Measurements from ENCODE around the gene GNAQ. TPM values are rescaled to one million over a fixed set of nuclear protein-coding genes. Genes with fewer than 3 reads are reported as not detected.

GNAQ gene
- total RNA-seq, 1 experiment from 2014 or later = 28.7 TPM

DNA sequence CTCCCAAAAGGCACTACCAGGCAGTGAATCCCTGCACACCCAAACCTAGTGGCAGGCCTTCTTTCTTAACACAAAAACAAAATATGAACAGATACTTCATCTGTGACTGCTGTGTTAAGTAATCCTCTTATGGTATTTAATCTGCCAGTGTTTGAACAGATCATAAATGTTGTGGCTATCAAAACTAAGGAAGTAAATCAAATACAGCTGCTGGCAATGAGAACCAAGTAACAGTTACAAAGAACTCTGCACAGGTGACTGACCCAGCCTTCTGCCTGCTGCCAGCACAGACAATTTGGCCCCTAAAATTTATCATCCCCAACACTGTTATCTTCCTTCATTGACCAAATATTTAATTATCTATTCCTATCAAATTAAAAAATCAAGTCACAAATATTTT lies 78.0 kb downstream of the GNAQ start:
- ChIA-PET POLR2A (no interaction called here), RAD21 (ENCODE audit: low non-redundant PET in 1 of 2, low total read pairs in 2 of 2, uncharacterized antibody in 2 of 2, unreplicated experiment in 2 of 2) (no interaction called here), CTCF (no interaction called here)
- no peak overlapping the region for H3K4me2 ChIP-seq (ENCODE audit: low read length)
- H3K36me3 ChIP-seq (ENCODE audit: control insufficient read depth in 1 of 2, insufficient read depth in 2 of 2, low read length in 2 of 2) = no peaks in the 10 kb centered on the region
- no peak overlapping the region for H3K9ac ChIP-seq (ENCODE audit: low read length)
- H3K4me3 ChIP-seq (replicated peaks in 1 of 2; ENCODE audit: low read depth in 1 of 2, low read length in 2 of 2) = no peak overlapping the region
- ATAC-seq (no peak), DNase-seq (ENCODE audit: low read depth, low spot score) (no peak)
- no peaks in the 10 kb centered on the region for H3K27me3 ChIP-seq (ENCODE audit: insufficient read depth, low read length)
- no TSS peak for BruUV-seq (replicated peaks)
- no peaks in the 10 kb centered on the region for H3K9me2 ChIP-seq (ENCODE audit: insufficient read depth)
- no peaks in the 10 kb centered on the region; the same call in 1 of the 2 replicates for H3K79me2 ChIP-seq (ENCODE audit: insufficient read depth, low read length)
- peaks cover 4 to 11% of the 10 kb centered on the region in 2 experiments; a peak in 2 of 4 replicates for H3K4me1 ChIP-seq (ENCODE audit: control insufficient read depth in 1 of 2, insufficient read depth in 2 of 2, low read length in 2 of 2)
- H4K20me1 ChIP-seq (ENCODE audit: insufficient read depth) = peaks cover 2% of the 10 kb centered on the region; the same call in 1 of the 2 replicates
- intact Hi-C loops (cut with micrococcal nuclease) = no loop called here
- H3K27ac ChIP-seq (ENCODE audit: low read depth, low read length) = no peak overlapping the region
- H2AFZ ChIP-seq (ENCODE audit: low read depth, low read length, poor library complexity, severe bottlenecking) = no peak overlapping the region
- TF ChIP-seq YY1 (IDR thresholded peaks at IDR 0.05; ENCODE audit: extremely low read depth, insufficient replicate concordance, low read depth, low read length) = no peak
- no peak for TF ChIP-seq RAD21 (IDR thresholded peaks at IDR 0.05; ENCODE audit: low read depth)
- TF ChIP-seq, protein P1, sequence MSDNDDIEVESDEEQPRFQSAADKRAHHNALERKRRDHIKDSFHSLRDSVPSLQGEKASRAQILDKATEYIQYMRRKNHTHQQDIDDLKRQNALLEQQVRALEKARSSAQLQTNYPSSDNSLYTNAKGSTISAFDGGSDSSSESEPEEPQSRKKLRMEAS (IDR thresholded peaks at IDR 0.05) = no peak
- no peak for TF ChIP-seq JUND (IDR thresholded peaks at IDR 0.05)
- no peak for TF ChIP-seq SRF (IDR thresholded peaks at IDR 0.05; ENCODE audit: low read depth)
- TF ChIP-seq EGR1 (IDR thresholded peaks at IDR 0.05; ENCODE audit: low read depth) = no peak
- TF ChIP-seq POLR2AphosphoS5 (IDR thresholded peaks at IDR 0.05; ENCODE audit: low read depth, low read length) = no peak
- no peak for TF ChIP-seq FOSL1 (IDR thresholded peaks at IDR 0.05; ENCODE audit: low read depth)
- no peak for TF ChIP-seq CEBPB (IDR thresholded peaks at IDR 0.05; ENCODE audit: low read depth)
- TF ChIP-seq CBX3 (IDR thresholded peaks at IDR 0.05; ENCODE audit: low read depth) = no peak
- no peak for TF ChIP-seq EZH2phosphoT487 (IDR thresholded peaks at IDR 0.05; ENCODE audit: borderline replicate concordance)
- no peak for TF ChIP-seq ZFX (IDR thresholded peaks at IDR 0.05)
- TF ChIP-seq, protein P2, sequence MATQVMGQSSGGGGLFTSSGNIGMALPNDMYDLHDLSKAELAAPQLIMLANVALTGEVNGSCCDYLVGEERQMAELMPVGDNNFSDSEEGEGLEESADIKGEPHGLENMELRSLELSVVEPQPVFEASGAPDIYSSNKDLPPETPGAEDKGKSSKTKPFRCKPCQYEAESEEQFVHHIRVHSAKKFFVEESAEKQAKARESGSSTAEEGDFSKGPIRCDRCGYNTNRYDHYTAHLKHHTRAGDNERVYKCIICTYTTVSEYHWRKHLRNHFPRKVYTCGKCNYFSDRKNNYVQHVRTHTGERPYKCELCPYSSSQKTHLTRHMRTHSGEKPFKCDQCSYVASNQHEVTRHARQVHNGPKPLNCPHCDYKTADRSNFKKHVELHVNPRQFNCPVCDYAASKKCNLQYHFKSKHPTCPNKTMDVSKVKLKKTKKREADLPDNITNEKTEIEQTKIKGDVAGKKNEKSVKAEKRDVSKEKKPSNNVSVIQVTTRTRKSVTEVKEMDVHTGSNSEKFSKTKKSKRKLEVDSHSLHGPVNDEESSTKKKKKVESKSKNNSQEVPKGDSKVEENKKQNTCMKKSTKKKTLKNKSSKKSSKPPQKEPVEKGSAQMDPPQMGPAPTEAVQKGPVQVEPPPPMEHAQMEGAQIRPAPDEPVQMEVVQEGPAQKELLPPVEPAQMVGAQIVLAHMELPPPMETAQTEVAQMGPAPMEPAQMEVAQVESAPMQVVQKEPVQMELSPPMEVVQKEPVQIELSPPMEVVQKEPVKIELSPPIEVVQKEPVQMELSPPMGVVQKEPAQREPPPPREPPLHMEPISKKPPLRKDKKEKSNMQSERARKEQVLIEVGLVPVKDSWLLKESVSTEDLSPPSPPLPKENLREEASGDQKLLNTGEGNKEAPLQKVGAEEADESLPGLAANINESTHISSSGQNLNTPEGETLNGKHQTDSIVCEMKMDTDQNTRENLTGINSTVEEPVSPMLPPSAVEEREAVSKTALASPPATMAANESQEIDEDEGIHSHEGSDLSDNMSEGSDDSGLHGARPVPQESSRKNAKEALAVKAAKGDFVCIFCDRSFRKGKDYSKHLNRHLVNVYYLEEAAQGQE (IDR thresholded peaks at IDR 0.05; ENCODE audit: low read depth) = no peak
- no peak for TF ChIP-seq ELF1 (IDR thresholded peaks at IDR 0.05; ENCODE audit: borderline replicate concordance, low read depth)
- no peak for TF ChIP-seq SP1 (IDR thresholded peaks at IDR 0.05; ENCODE audit: low read depth)
- no peaks in the 10 kb centered on the region for H3K9me3 ChIP-seq (ENCODE audit: control insufficient read depth in 1 of 2, insufficient read depth in 1 of 2, low read depth in 1 of 2, low read length in 2 of 2)
